ENCODE data around the gene ZNF330. TPM values are rescaled to one million over a fixed set of nuclear protein-coding genes. Genes with fewer than 3 reads are reported as not detected.

ZNF330 gene
- total and polyA plus RNA-seq, 2 experiments from 2014 or later, result 32.3 to 38.9 TPM

DNA sequence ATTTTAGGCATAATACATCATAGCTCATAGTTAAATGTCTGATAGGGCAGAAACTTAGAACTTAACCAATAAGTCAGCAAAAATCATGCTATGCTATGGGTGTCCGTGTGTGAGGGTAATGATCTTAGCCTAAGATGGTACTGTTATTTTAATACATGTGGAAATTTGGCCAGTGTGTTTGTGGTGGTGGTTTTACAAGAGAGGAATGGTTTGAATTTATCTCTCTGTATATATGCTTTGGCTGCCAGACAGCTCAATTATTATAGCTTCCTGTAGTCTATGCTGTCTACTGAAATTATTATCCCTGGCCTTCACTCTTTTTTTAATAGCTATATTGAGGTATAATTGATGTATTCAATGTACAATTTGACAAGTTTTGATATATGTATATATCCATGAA lies 21.3 kb downstream of the ZNF330 start:
- Mint-ChIP-seq H3K9me3 (no peaks in the 10 kb centered on the region), H3K36me3 (ENCODE audit: low read depth) (no peaks in the 10 kb centered on the region), H3K27me3 (ENCODE audit: insufficient read depth, low read depth, poor library complexity) (no peaks in the 10 kb centered on the region), H3K4me1 (no peaks in the 10 kb centered on the region), H3K4me3 (no peak overlapping the region), H3K27ac (no peak overlapping the region)
- Histone ChIP-seq H3K27ac (ENCODE audit: low read depth) (no peak overlapping the region), H3K4me3 (no peak overlapping the region), H3K4me2 (no peak overlapping the region), H3K36me3 (ENCODE audit: insufficient read depth) (no peaks in the 10 kb centered on the region), H3F3A (replicated peaks; ENCODE audit: low read depth) (no peaks in the 10 kb centered on the region), H4K20me1 (replicated peaks; ENCODE audit: insufficient read depth) (no peaks in the 10 kb centered on the region), H3K27me3 (ENCODE audit: insufficient read depth) (no peaks in the 10 kb centered on the region), H3K9me2 (ENCODE audit: insufficient read depth) (no peaks in the 10 kb centered on the region), H2AFZ (no peak overlapping the region), H3K4me1 (ENCODE audit: insufficient read depth) (no peaks in the 10 kb centered on the region), H3K79me2 (replicated peaks; ENCODE audit: insufficient read depth) (no peaks in the 10 kb centered on the region)
- no peak for DNase-seq (ENCODE audit: low spot score)
- TF ChIP-seq ZNF331 (CRISPR knock-in tag; IDR thresholded peaks at IDR 0.05; ENCODE audit: low read depth), result no peak
- no peak for TF ChIP-seq STAT1 (IDR thresholded peaks at IDR 0.05; ENCODE audit: unreplicated experiment)
- no peak for TF ChIP-seq CREB1 (CRISPR knock-in tag; IDR thresholded peaks at IDR 0.05; ENCODE audit: low read depth)
- ATAC-seq, result no peak

GRCh38 chr4:141244419-141244818 lies 23.7 kb downstream of the ZNF330 start:
- no peak overlapping the region for H3K27ac Mint-ChIP-seq
- Histone ChIP-seq H3K4me3 (no peak overlapping the region), H3K27ac (ENCODE audit: low read depth) (no peak overlapping the region), H3K36me3 (ENCODE audit: insufficient read depth) (no peaks in the 10 kb centered on the region), H3K4me1 (ENCODE audit: insufficient read depth) (no peaks in the 10 kb centered on the region), H3K27me3 (ENCODE audit: insufficient read depth) (no peaks in the 10 kb centered on the region), H4K20me1 (replicated peaks; ENCODE audit: insufficient read depth) (no peaks in the 10 kb centered on the region), H3F3A (replicated peaks; ENCODE audit: low read depth) (no peaks in the 10 kb centered on the region), H2AFZ (no peak overlapping the region), H3K4me2 (no peak overlapping the region), H3K9me2 (ENCODE audit: insufficient read depth) (no peaks in the 10 kb centered on the region), H3K79me2 (replicated peaks; ENCODE audit: insufficient read depth) (no peaks in the 10 kb centered on the region)
- H3K27me3 Mint-ChIP-seq (ENCODE audit: insufficient read depth, low read depth, poor library complexity), result no peaks in the 10 kb centered on the region
- H3K9me3 Mint-ChIP-seq, result no peaks in the 10 kb centered on the region
- TF ChIP-seq ZNF462 (CRISPR knock-in tag; IDR thresholded peaks at IDR 0.05) (no peak), ZNF114 (CRISPR knock-in tag; IDR thresholded peaks at IDR 0.05) (no peak), CREB1 (CRISPR knock-in tag; IDR thresholded peaks at IDR 0.05; ENCODE audit: low read depth) (no peak), ETS1 (IDR thresholded peaks at IDR 0.05) (no peak), REST (IDR thresholded peaks at IDR 0.05; ENCODE audit: unreplicated experiment) (no peak)
- ATAC-seq (no peak), DNase-seq (ENCODE audit: low spot score) (no peak)
- no peaks in the 10 kb centered on the region for H3K36me3 Mint-ChIP-seq (ENCODE audit: low read depth)
- H3K4me1 Mint-ChIP-seq, result no peaks in the 10 kb centered on the region
- no peak overlapping the region for H3K4me3 Mint-ChIP-seq
